ENCODE data around the gene RTTN.

GRCh38 chr18:70149156-70149555, 56.3 kb downstream of the RTTN start:
- TF ChIP-seq CTCF (conservative IDR thresholded peaks at IDR 0.05; ENCODE audit: low read length) (no peak), EZH2phosphoT487 (IDR thresholded peaks at IDR 0.05; ENCODE audit: borderline replicate concordance, low read depth, low read length) (no peak)

Measured in OCI-LY7 (cell line).